Measurements from ENCODE around the gene MFN2.
A peak's percentile ranks its signal among the peaks of the same experiment; 100 is the strongest.
"Not testable (repeated sequence)": the region's sequence is repeated elsewhere in the genome, so short reads cannot be mapped to it uniquely, and the experiment has no call there.

Gene MFN2

GRCh38 chr1:11979851-11980675, at the start of gene MFN2:
Gene MFN2, plus strand, starts transcription at chr1:11980444. Its CDS starts 8,725 bp downstream, at chr1:11989169.
- peak; percentile 97 for DNase-seq (ENCODE audit: low spot score)

GRCh38 chr1:11930571-11931445, 49.4 kb upstream of the MFN2 start:
- DNase-seq (ENCODE audit: low spot score), result no peak

GRCh38 chr1:11931845-11932244, 48.4 kb upstream of the MFN2 start:
- DNase-seq (ENCODE audit: low spot score), result no peak

- DNase-seq (ENCODE audit: low spot score), result peak; percentile 95
Observed at GRCh38 chr1:11934302-11935056, 45.8 kb upstream of the MFN2 start, which contains the start of gene PLOD1. Gene PLOD1, plus strand, starts transcription at chr1:11934717. Its CDS starts 63 bp downstream, at chr1:11934780.

GRCh38 chr1:11935057-11935412, 45.2 kb upstream of the MFN2 start:
- no peak for DNase-seq (ENCODE audit: low spot score)

- not testable (repeated sequence) for DNase-seq (ENCODE audit: low spot score)
Observed at GRCh38 chr1:11935733-11936132, 44.5 kb upstream of the MFN2 start.

GRCh38 chr1:11938722-11939526, 41.3 kb upstream of the MFN2 start:
- DNase-seq (ENCODE audit: low spot score), result no peak

GRCh38 chr1:11939794-11940193, 40.5 kb upstream of the MFN2 start:
- DNase-seq (ENCODE audit: low spot score), result not testable (repeated sequence)

- no peak for DNase-seq (ENCODE audit: low spot score)
Observed at GRCh38 chr1:11940260-11940921, 39.9 kb upstream of the MFN2 start.

GRCh38 chr1:11942280-11942679, 38.0 kb upstream of the MFN2 start:
- DNase-seq (ENCODE audit: low spot score), result no peak

GRCh38 chr1:11943619-11944018, 36.6 kb upstream of the MFN2 start:
- DNase-seq (ENCODE audit: low spot score), result no peak

GRCh38 chr1:11944358-11944931, 35.8 kb upstream of the MFN2 start:
- DNase-seq (ENCODE audit: low spot score), result no peak

- no peak for DNase-seq (ENCODE audit: low spot score)
Observed at GRCh38 chr1:11946647-11947046, 33.6 kb upstream of the MFN2 start.

- no peak for DNase-seq (ENCODE audit: low spot score)
Observed at GRCh38 chr1:11948822-11949458, 31.3 kb upstream of the MFN2 start.

- DNase-seq (ENCODE audit: low spot score), result no peak
Observed at GRCh38 chr1:11951901-11952300, 28.3 kb upstream of the MFN2 start.

- no peak for DNase-seq (ENCODE audit: low spot score)
Observed at GRCh38 chr1:11952455-11953109, 27.7 kb upstream of the MFN2 start.

- DNase-seq (ENCODE audit: low spot score), result no peak
Observed at GRCh38 chr1:11955221-11955620, 25.0 kb upstream of the MFN2 start.

GRCh38 chr1:11957398-11957797, 22.8 kb upstream of the MFN2 start:
- no peak for DNase-seq (ENCODE audit: low spot score)

- DNase-seq (ENCODE audit: low spot score), result no peak
Observed at GRCh38 chr1:11957897-11958296, 22.3 kb upstream of the MFN2 start.

Measured in left forelimb (tissue), 1 donor.